Tibial artery (tissue), 4 donors: ENCODE results near the gene C1QTNF8.
A peak's percentile ranks its signal among the peaks of the same experiment; 100 is the strongest.

Source experiments
- DNase-seq, 2 donors: peaks; one replicate each; pipeline ENCODE4 v3.0.0-alpha.2; 2019
- H3K27ac ChIP-seq, 2 donors: fragments of 200-600 bp; sonication (generic) in 1 of 2; 1 replicate in 1 of 2; 2 replicates in 1 of 2; pipeline ENCODE4 v1.5.1; 2018 to 2019; ENCODE audit warnings: mild to moderate bottlenecking in 1 of 2
- H3K27me3 ChIP-seq, 2 donors: fragments of 200-600 bp; sonication (generic) in 1 of 2; one replicate each; pipeline versions ENCODE4 v1.5.1 to v1.6.0; 2016 to 2019
- H3K36me3 ChIP-seq, 3 donors: fragments of 200-600 bp; sonication (generic) in 2 of 3; one replicate each; pipeline ENCODE4 v1.5.1; 2016 to 2019; ENCODE audit warnings: mild to moderate bottlenecking in 2 of 3
- H3K4me1 ChIP-seq, 4 donors: fragments of 200-600 bp; sonication (generic) in 2 of 4; 1 replicate in 3 of 4; 2 replicates in 1 of 4; pipeline ENCODE4 v1.5.1; 2016 to 2019
- H3K4me3 ChIP-seq, 2 donors: fragments of 200-600 bp; sonication (generic) in 1 of 2; 1 replicate in 1 of 2; 2 replicates in 1 of 2; pipeline ENCODE4 v1.5.1; 2018 to 2019; ENCODE audit warnings: mild to moderate bottlenecking in 2 of 2
- H3K9me3 ChIP-seq, 3 donors: fragments of 200-600 bp; sonication (generic) in 1 of 3; one replicate each; pipeline ENCODE4 v1.5.1; 2016 to 2019
- CTCF ChIP-seq, 2 experiments: fragments of 200-600 bp in 1 of 2; fragments of 450-650 bp in 1 of 2; IDR thresholded peaks; one replicate each; pipeline ENCODE4 v1.5.1; 2017 to 2019; ENCODE audit warnings: antibody characterized with exemption in 2 of 2, mild to moderate bottlenecking in 1 of 2, moderate library complexity in 1 of 2
- intact Hi-C: fragments of 100-400 bp; cut with DNase I; formaldehyde crosslinking; loops from one replicate; pipeline ENCODE4 v1.15.0; 2023; ENCODE audit warnings: low total_unique reads

The C1QTNF8 gene

GRCh38 chr16:1061769-1062505 is 34.1 kb downstream of the C1QTNF8 start:
- H3K27me3 ChIP-seq = peaks cover 0 to 77% of the 10 kb centered on the region in 2 donors
- no peak for DNase-seq
- intact Hi-C loops = no loop called here
- no peak for TF ChIP-seq CTCF (IDR thresholded peaks at IDR 0.05)
- no peaks in the 10 kb centered on the region for H3K36me3 ChIP-seq
- H3K27ac ChIP-seq = no peak overlapping the region
- H3K9me3 ChIP-seq = peaks cover 0 to 7% (median 6%) of the 10 kb centered on the region in 3 donors
- no peak overlapping the region for H3K4me3 ChIP-seq
- peaks cover 0 to 12% (median 8%) of the 10 kb centered on the region in 4 donors for H3K4me1 ChIP-seq

- Histone ChIP-seq H3K27me3 (peaks cover 0 to 72% of the 10 kb centered on the region in 2 donors), H3K4me3 (no peak overlapping the region), H3K27ac (no peak overlapping the region), H3K9me3 (peaks cover 0 to 14% (median 9%) of the 10 kb centered on the region in 3 donors), H3K4me1 (peaks cover 0 to 12% (median 8%) of the 10 kb centered on the region in 4 donors), H3K36me3 (no peaks in the 10 kb centered on the region)
- DNase-seq = no peak
- intact Hi-C loops = no loop called here
- no peak for TF ChIP-seq CTCF (IDR thresholded peaks at IDR 0.05)
Measured at GRCh38 chr16:1060416-1061340, 35.4 kb downstream of the C1QTNF8 start.

GRCh38 chr16:1059310-1059709 is 36.7 kb downstream of the C1QTNF8 start:
- no peak overlapping the region for H3K4me3 ChIP-seq
- no peaks in the 10 kb centered on the region for H3K36me3 ChIP-seq
- H3K27me3 ChIP-seq = peaks cover 0 to 72% of the 10 kb centered on the region in 2 donors
- no peak overlapping the region for H3K27ac ChIP-seq
- intact Hi-C loops = loop anchor here (5.0 to 10.0 kb wide), 3 partner anchors 138 to 347 kb away; no protein-coding TSS in a partner anchor
- no peak for DNase-seq
- no peak for TF ChIP-seq CTCF (IDR thresholded peaks at IDR 0.05)
- peaks cover 0 to 14% (median 10%) of the 10 kb centered on the region in 4 donors for H3K4me1 ChIP-seq
- H3K9me3 ChIP-seq = peaks cover 0 to 14% (median 9%) of the 10 kb centered on the region in 3 donors

- H3K9me3 ChIP-seq = peaks cover 0 to 14% (median 9%) of the 10 kb centered on the region in 3 donors
- no peak overlapping the region for H3K27ac ChIP-seq
- intact Hi-C loops = loop anchor here (5.0 to 10.0 kb wide), 3 partner anchors 139 to 346 kb away; no protein-coding TSS in a partner anchor
- no peak for DNase-seq
- no peak overlapping the region for H3K4me3 ChIP-seq
- no peak for TF ChIP-seq CTCF (IDR thresholded peaks at IDR 0.05)
- peaks cover 0 to 72% of the 10 kb centered on the region in 2 donors for H3K27me3 ChIP-seq
- no peaks in the 10 kb centered on the region for H3K36me3 ChIP-seq
- H3K4me1 ChIP-seq = peaks cover 0 to 14% (median 10%) of the 10 kb centered on the region in 4 donors
Measured at GRCh38 chr16:1058216-1058615, 37.8 kb downstream of the C1QTNF8 start.

- intact Hi-C loops = loop anchor here (2.0 to 10.0 kb wide), 4 partner anchors 45 to 345 kb away; no protein-coding TSS in a partner anchor
- peaks cover 0 to 14% (median 10%) of the 10 kb centered on the region in 4 donors for H3K4me1 ChIP-seq
- TF ChIP-seq CTCF (IDR thresholded peaks at IDR 0.05) = peak; percentile 92 to 95
- H3K27me3 ChIP-seq = peaks cover 0 to 73% of the 10 kb centered on the region in 2 donors
- no peaks in the 10 kb centered on the region for H3K36me3 ChIP-seq
- peaks cover 0 to 14% (median 9%) of the 10 kb centered on the region in 3 donors for H3K9me3 ChIP-seq
- H3K4me3 ChIP-seq = no peak overlapping the region
- DNase-seq = no peak
- H3K27ac ChIP-seq = no peak overlapping the region
Measured at GRCh38 chr16:1057252-1057932, 38.7 kb downstream of the C1QTNF8 start.
